GM18858 (cell line): ENCODE measurements around the gene CPN2.

Experiments
- ATAC-seq: cut with Tn5 transposase; IDR thresholded peaks from one replicate; pipeline ENCODE4 v1.9.1; 2021; ENCODE audit not compliant: unreplicated experiment

The CPN2 gene

GRCh38 chr3:194300382-194300758, 50.8 kb downstream of the CPN2 start:
- ATAC-seq = no peak

GRCh38 chr3:194298331-194299227, 52.5 kb downstream of the CPN2 start:
- no peak for ATAC-seq

- ATAC-seq = no peak
Measured at GRCh38 chr3:194296454-194297263, 54.5 kb downstream of the CPN2 start.

GRCh38 chr3:194294895-194295214, 56.3 kb downstream of the CPN2 start:
- ATAC-seq = no peak

GRCh38 chr3:194294199-194294894, 56.8 kb downstream of the CPN2 start:
- no peak for ATAC-seq

GRCh38 chr3:194293546-194294198, 57.5 kb downstream of the CPN2 start:
- no peak for ATAC-seq

- ATAC-seq = no peak
Measured at GRCh38 chr3:194292331-194292730, 58.8 kb downstream of the CPN2 start.
